Measurements from ENCODE around the gene IQSEC1.

DNA sequence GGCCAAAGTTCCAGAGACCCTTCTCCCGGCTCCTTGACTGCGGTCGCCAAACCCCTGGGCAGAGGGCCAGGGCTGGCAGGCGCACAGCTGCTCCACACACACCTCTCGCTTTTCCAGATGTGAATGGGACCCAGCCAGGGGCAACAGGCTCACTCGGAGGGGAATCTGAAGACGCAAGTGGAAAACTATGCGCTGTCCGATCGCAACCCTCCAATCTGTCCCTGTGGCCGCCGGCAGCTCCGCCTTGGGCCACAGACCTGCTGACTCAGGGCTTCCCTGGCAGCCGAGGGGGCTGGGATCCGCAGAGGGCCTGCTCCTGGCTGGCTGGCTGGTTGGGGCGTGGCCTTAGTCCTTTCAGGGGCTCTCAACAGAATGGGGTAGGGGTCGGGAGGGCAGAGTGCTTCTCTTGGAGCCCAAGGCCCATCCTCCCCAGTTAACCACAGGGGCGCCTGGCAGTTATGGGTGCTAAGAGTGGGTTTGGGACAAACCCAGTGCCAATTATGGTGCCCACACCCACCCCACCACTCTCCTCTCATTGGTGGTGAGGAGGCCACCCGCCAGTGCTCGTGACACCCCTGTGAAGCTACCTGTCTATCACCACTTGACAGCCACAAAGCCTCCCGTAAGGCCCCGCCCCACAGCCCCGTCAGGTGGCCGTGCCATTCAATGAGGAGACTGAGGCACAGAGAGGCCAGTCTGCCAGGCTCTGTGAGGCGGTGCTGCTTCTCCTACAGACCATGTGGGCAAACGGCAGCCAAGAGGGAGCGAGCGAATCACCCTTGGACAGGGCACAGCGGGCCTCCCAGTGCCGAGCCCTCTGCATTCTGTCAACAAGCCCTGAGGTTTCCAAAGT, 53.8 kb downstream of the IQSEC1 start:
- TF ChIP-seq, protein P1, sequence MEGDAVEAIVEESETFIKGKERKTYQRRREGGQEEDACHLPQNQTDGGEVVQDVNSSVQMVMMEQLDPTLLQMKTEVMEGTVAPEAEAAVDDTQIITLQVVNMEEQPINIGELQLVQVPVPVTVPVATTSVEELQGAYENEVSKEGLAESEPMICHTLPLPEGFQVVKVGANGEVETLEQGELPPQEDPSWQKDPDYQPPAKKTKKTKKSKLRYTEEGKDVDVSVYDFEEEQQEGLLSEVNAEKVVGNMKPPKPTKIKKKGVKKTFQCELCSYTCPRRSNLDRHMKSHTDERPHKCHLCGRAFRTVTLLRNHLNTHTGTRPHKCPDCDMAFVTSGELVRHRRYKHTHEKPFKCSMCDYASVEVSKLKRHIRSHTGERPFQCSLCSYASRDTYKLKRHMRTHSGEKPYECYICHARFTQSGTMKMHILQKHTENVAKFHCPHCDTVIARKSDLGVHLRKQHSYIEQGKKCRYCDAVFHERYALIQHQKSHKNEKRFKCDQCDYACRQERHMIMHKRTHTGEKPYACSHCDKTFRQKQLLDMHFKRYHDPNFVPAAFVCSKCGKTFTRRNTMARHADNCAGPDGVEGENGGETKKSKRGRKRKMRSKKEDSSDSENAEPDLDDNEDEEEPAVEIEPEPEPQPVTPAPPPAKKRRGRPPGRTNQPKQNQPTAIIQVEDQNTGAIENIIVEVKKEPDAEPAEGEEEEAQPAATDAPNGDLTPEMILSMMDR (IDR thresholded peaks at IDR 0.05): no peak
- TF ChIP-seq POLR2A (IDR thresholded peaks at IDR 0.05): no peak

All from breast epithelium (tissue), 3 donors.